ENCODE data around the gene GALR2.

GALR2 gene

GRCh38 chr17:76125922-76126321 is 51.3 kb downstream of the GALR2 start:
- H3K36me3 ChIP-seq (ENCODE audit: control insufficient read depth in 1 of 2, insufficient read depth in 2 of 2, low read length in 2 of 2): no peaks in the 10 kb centered on the region
- H3K27me3 ChIP-seq (ENCODE audit: control insufficient read depth in 1 of 2, insufficient read depth in 2 of 2, low read length in 2 of 2): no peaks in the 10 kb centered on the region
- H3K4me3 ChIP-seq (ENCODE audit: low read depth in 1 of 2, low read length in 2 of 2): no peak overlapping the region
- no peak overlapping the region for H3K27ac ChIP-seq (ENCODE audit: low read depth, low read length)
- no peaks in the 10 kb centered on the region for H3K4me1 ChIP-seq (ENCODE audit: control insufficient read depth in 1 of 2, insufficient read depth in 2 of 2, low read length in 2 of 2)
- no peaks in the 10 kb centered on the region for H3K9me3 ChIP-seq (ENCODE audit: control insufficient read depth in 1 of 2, low read length in 2 of 2)
- no peak overlapping the region for H3K9ac ChIP-seq (ENCODE audit: low read depth in 1 of 2, low read length in 2 of 2)
